PC-9 (cell line): Measurements from ENCODE around the gene STAMBPL1. TPM values are rescaled to one million over a fixed set of nuclear protein-coding genes. Genes with fewer than 3 reads are reported as not detected.
"Not testable (repeated sequence)": the region's sequence is repeated elsewhere in the genome, so short reads cannot be mapped to it uniquely, and the experiment has no call there.

Source experiments
- BruUV-seq: library from RNA; stranded (reverse); fragments of 400-500 nt; replicated peaks from 2 replicates; lab custom pipeline; 2021; lab: Mats Ljungman, UMichigan
- CTCF ChIA-PET: fragments of 300-600 bp; sonication (Branson Sonifier 250); formaldehyde crosslinking; loops from one replicate; lab custom pipeline; 2022; ENCODE audit warnings: antibody characterized with exemption; lab: Charles Lee
- POLR2A ChIA-PET: fragments of 300-600 bp; sonication (Branson Sonifier 250); formaldehyde crosslinking; loops from one replicate; lab custom pipeline; 2022; ENCODE audit warnings: antibody characterized with exemption; ENCODE audit not compliant: unreplicated experiment; lab: Charles Lee
- DNase-seq, 2 experiments: peaks; one replicate each; pipeline versions ENCODE4 v3.0.0 to v3.0.0-alpha.2; 2015 to 2022; ENCODE audit warnings: mixed read lengths in 1 of 2
- H2AFZ ChIP-seq: fragments of 200-600 bp; sonication (generic); 2 replicates; pipeline ENCODE4 v1.8.1; 2017; ENCODE audit warnings: antibody characterized with exemption
- H3F3A ChIP-seq: fragments of 200-600 bp; sonication (generic); 2 replicates; pipeline ENCODE4 v1.8.1; 2017; ENCODE audit warnings: antibody characterized with exemption, mild to moderate bottlenecking, low read depth; ENCODE audit not compliant: insufficient read depth
- H3K27ac ChIP-seq: fragments of 200-600 bp; sonication (generic); 2 replicates; pipeline ENCODE4 v1.6.1; 2016; ENCODE audit warnings: mixed run types
- H3K27me3 ChIP-seq: fragments of 200-600 bp; sonication (generic); 2 replicates; pipeline ENCODE4 v1.6.1; 2016; ENCODE audit warnings: low read depth, mixed run types; ENCODE audit not compliant: insufficient read depth
- H3K36me3 ChIP-seq: fragments of 200-600 bp; sonication (generic); 2 replicates; pipeline ENCODE4 v1.6.1; 2016; ENCODE audit warnings: low read depth, mixed run types
- H3K4me1 ChIP-seq: fragments of 200-600 bp; sonication (generic); replicated peaks from 2 replicates; pipeline ENCODE4 v1.6.1; 2016; ENCODE audit warnings: mixed run types; ENCODE audit not compliant: insufficient read depth
- H3K4me2 ChIP-seq: fragments of 200-600 bp; sonication (generic); 2 replicates; pipeline ENCODE4 v1.6.1; 2017; ENCODE audit warnings: mixed run types
- H3K4me3 ChIP-seq: fragments of 200-600 bp; sonication (generic); 2 replicates; pipeline ENCODE4 v1.6.1; 2016; ENCODE audit warnings: mixed run types
- H3K79me2 ChIP-seq: fragments of 200-600 bp; sonication (generic); 2 replicates; pipeline ENCODE4 v1.6.1; 2017; ENCODE audit warnings: low read depth, mixed run types
- H3K9me2 ChIP-seq: fragments of 200-600 bp; sonication (generic); 2 replicates; pipeline ENCODE4 v1.8.1; 2017; ENCODE audit warnings: mild to moderate bottlenecking; ENCODE audit not compliant: insufficient read depth
- H3K9me3 ChIP-seq: fragments of 200-600 bp; sonication (generic); 2 replicates; pipeline ENCODE4 v1.8.1; 2016; ENCODE audit warnings: low read depth; ENCODE audit not compliant: insufficient read depth
- H4K20me1 ChIP-seq: fragments of 200-600 bp; sonication (generic); 2 replicates; pipeline ENCODE4 v1.8.1; 2017; ENCODE audit not compliant: insufficient read depth
- CTCF ChIP-seq: fragments of 200-600 bp; sonication (generic); conservative IDR thresholded peaks from 2 replicates; pipeline ENCODE4 v1.6.1; 2017; ENCODE audit warnings: mixed run types, antibody characterized with exemption, mild to moderate bottlenecking, moderate library complexity
- EZH2 ChIP-seq: fragments of 200-600 bp; sonication (generic); IDR thresholded peaks from 2 replicates; pipeline ENCODE4 v1.8.0; 2017; ENCODE audit warnings: antibody characterized with exemption, low read depth
- intact Hi-C: fragments of 100-400 bp; cut with micrococcal nuclease; formaldehyde crosslinking; loops from one replicate; pipeline ENCODE4 v1.10.0; 2022; ENCODE audit not compliant: unreplicated experiment
- total RNA-seq: library from RNA; stranded (reverse); gene quantifications from 2 replicates; pipeline ENCODE4 v1.2.3, GENCODE V29; 2021

The STAMBPL1 gene
- total RNA-seq, 1 experiment from 2014 or later, result 7.4 TPM

GRCh38 chr10:88881922-88882645 is 2.0 kb downstream of the STAMBPL1 start:
- CTCF ChIA-PET, result interaction anchor here (1.1 kb wide), 1 partner anchor 50 kb away, joined by 3 read pairs; no protein-coding TSS in a partner anchor
- Histone ChIP-seq H3K4me2 (peak overlapping the region; percentile 82), H3F3A (peaks cover 16% of the 10 kb centered on the region; the same call in 1 of the 2 replicates), H3K4me3 (peak overlapping the region; percentile 82), H4K20me1 (no peaks in the 10 kb centered on the region), H3K27ac (peak overlapping the region; percentile 92), H3K9me2 (no peaks in the 10 kb centered on the region), H3K27me3 (no peaks in the 10 kb centered on the region), H3K79me2 (peaks cover 55% of the 10 kb centered on the region), H3K4me1 (peaks cover 35% of the 10 kb centered on the region), H2AFZ (no peak overlapping the region), H3K9me3 (no peaks in the 10 kb centered on the region), H3K36me3 (peaks cover 8% of the 10 kb centered on the region; the same call in 1 of the 2 replicates)
- no peak for TF ChIP-seq EZH2
- no peak for TF ChIP-seq CTCF
- no peak for DNase-seq
- TSS peak; percentile 76 for BruUV-seq
- intact Hi-C loops, result loop anchor here (2.0 to 5.0 kb wide), 3 partner anchors 15 to 45 kb away; partner anchors contain the start of gene ANKRD22
- POLR2A ChIA-PET, result interaction anchor here (0.6 kb wide), 1 partner anchor 18 kb away, joined by 11 read pairs; no protein-coding TSS in a partner anchor

GRCh38 chr10:88882646-88883447 is 2.8 kb downstream of the STAMBPL1 start:
- H3K9me3 ChIP-seq, H3K27me3 ChIP-seq, H3K9me2 ChIP-seq, BruUV-seq, H2AFZ ChIP-seq, H3K36me3 ChIP-seq, H4K20me1 ChIP-seq: not testable (repeated sequence)
- H3K4me1 ChIP-seq, result peaks cover 35% of the 10 kb centered on the region
- peak overlapping the region; percentile 82 for H3K4me2 ChIP-seq
- peak overlapping the region; percentile 82 for H3K4me3 ChIP-seq
- ChIA-PET POLR2A (interaction anchor here (0.6 kb wide), 1 partner anchor 17 kb away, joined by 11 read pairs; no protein-coding TSS in a partner anchor), CTCF (interaction anchor here (1.1 kb wide), 1 partner anchor 49 kb away, joined by 3 read pairs; no protein-coding TSS in a partner anchor)
- peak overlapping the region; percentile 92 for H3K27ac ChIP-seq
- H3F3A ChIP-seq, result peaks cover 16% of the 10 kb centered on the region; the same call in 1 of the 2 replicates
- intact Hi-C loops, result loop anchor here (2.0 to 5.0 kb wide), 2 partner anchors 14 to 46 kb away; no protein-coding TSS in a partner anchor
- H3K79me2 ChIP-seq, result peaks cover 62% of the 10 kb centered on the region
- peak in 1 of 2 experiments; percentile 74 for DNase-seq

- Histone ChIP-seq H3K36me3 (peaks cover 8% of the 10 kb centered on the region; the same call in 1 of the 2 replicates), H4K20me1 (no peaks in the 10 kb centered on the region), H3F3A (peaks cover 16% of the 10 kb centered on the region; the same call in 1 of the 2 replicates), H3K9me2 (no peaks in the 10 kb centered on the region), H3K27ac (peak overlapping the region; percentile 92), H3K79me2 (peaks cover 68% of the 10 kb centered on the region), H3K27me3 (no peaks in the 10 kb centered on the region), H2AFZ (no peak overlapping the region), H3K4me3 (no peak overlapping the region), H3K4me1 (peaks cover 35% of the 10 kb centered on the region), H3K4me2 (peak overlapping the region; percentile 82), H3K9me3 (no peaks in the 10 kb centered on the region)
- intact Hi-C loops, result loop anchor here (2.0 to 5.0 kb wide), 2 partner anchors 13 to 46 kb away; no protein-coding TSS in a partner anchor
- TF ChIP-seq CTCF (no peak), EZH2 (no peak)
- no TSS peak for BruUV-seq
- ChIA-PET CTCF (no interaction called here), POLR2A (interaction anchor here (0.7 kb wide), 1 partner anchor 1218 kb away, joined by 3 read pairs; no protein-coding TSS in a partner anchor)
- DNase-seq, result no peak
These were observed 3.4 kb downstream of the STAMBPL1 start for GRCh38 chr10:88883448-88883809.
